ENCODE results near the gene HADHB.

The HADHB gene

GRCh38 chr2:26281226-26281625 lies 36.5 kb downstream of the HADHB start:
- TF ChIP-seq CTCF (IDR thresholded peaks at IDR 0.05; ENCODE audit: low read depth, low read length), result no peak
- H3K4me1 ChIP-seq, result no peaks in the 10 kb centered on the region
- H3K36me3 ChIP-seq, result peaks cover 35% of the 10 kb centered on the region
- H3K27me3 ChIP-seq, result no peaks in the 10 kb centered on the region
- H3K9me3 ChIP-seq, result no peaks in the 10 kb centered on the region
- no peak for DNase-seq
- no peak overlapping the region for H3K4me3 ChIP-seq (ENCODE audit: low read depth, low read length)

- no peak for TF ChIP-seq CTCF (IDR thresholded peaks at IDR 0.05; ENCODE audit: low read depth, low read length)
- Histone ChIP-seq H3K27me3 (no peaks in the 10 kb centered on the region), H3K4me3 (ENCODE audit: low read depth, low read length) (no peak overlapping the region), H3K4me1 (no peaks in the 10 kb centered on the region), H3K36me3 (peaks cover 39% of the 10 kb centered on the region), H3K9me3 (no peaks in the 10 kb centered on the region)
- no peak for DNase-seq
Observed at GRCh38 chr2:26283606-26284005, 38.9 kb downstream of the HADHB start.

GRCh38 chr2:26284132-26284531 lies 39.4 kb downstream of the HADHB start:
- Histone ChIP-seq H3K9me3 (no peaks in the 10 kb centered on the region), H3K36me3 (peaks cover 34% of the 10 kb centered on the region), H3K4me3 (ENCODE audit: low read depth, low read length) (no peak overlapping the region), H3K4me1 (no peaks in the 10 kb centered on the region), H3K27me3 (no peaks in the 10 kb centered on the region)
- DNase-seq, result no peak
- TF ChIP-seq CTCF (IDR thresholded peaks at IDR 0.05; ENCODE audit: low read depth, low read length), result no peak

- Histone ChIP-seq H3K4me1 (no peaks in the 10 kb centered on the region), H3K9me3 (no peaks in the 10 kb centered on the region), H3K36me3 (peaks cover 25% of the 10 kb centered on the region), H3K27me3 (no peaks in the 10 kb centered on the region), H3K4me3 (ENCODE audit: low read depth, low read length) (no peak overlapping the region)
- no peak for DNase-seq
- no peak for TF ChIP-seq CTCF (IDR thresholded peaks at IDR 0.05; ENCODE audit: low read depth, low read length)
Observed at GRCh38 chr2:26285931-26286330, 41.2 kb downstream of the HADHB start.

GRCh38 chr2:26290001-26290400 lies 45.3 kb downstream of the HADHB start:
- Histone ChIP-seq H3K27me3 (no peaks in the 10 kb centered on the region), H3K9me3 (no peaks in the 10 kb centered on the region), H3K4me1 (no peaks in the 10 kb centered on the region), H3K4me3 (ENCODE audit: low read depth, low read length) (no peak overlapping the region), H3K36me3 (peaks cover 11% of the 10 kb centered on the region)
- no peak for DNase-seq
- no peak for TF ChIP-seq CTCF (IDR thresholded peaks at IDR 0.05; ENCODE audit: low read depth, low read length)

GRCh38 chr2:26292646-26293045 lies 47.9 kb downstream of the HADHB start:
- Histone ChIP-seq H3K36me3 (peaks cover under 1% of the 10 kb centered on the region), H3K27me3 (no peaks in the 10 kb centered on the region), H3K9me3 (no peaks in the 10 kb centered on the region), H3K4me1 (no peaks in the 10 kb centered on the region), H3K4me3 (ENCODE audit: low read depth, low read length) (no peak overlapping the region)
- TF ChIP-seq CTCF (IDR thresholded peaks at IDR 0.05; ENCODE audit: low read depth, low read length), result no peak
- DNase-seq, result no peak
